ENCODE measurements around the gene RAD50.
A peak's percentile ranks its signal among the peaks of the same experiment; 100 is the strongest.
"Not testable (repeated sequence)": the region's sequence is repeated elsewhere in the genome, so short reads cannot be mapped to it uniquely, and the experiment has no call there.

The RAD50 gene

DNA sequence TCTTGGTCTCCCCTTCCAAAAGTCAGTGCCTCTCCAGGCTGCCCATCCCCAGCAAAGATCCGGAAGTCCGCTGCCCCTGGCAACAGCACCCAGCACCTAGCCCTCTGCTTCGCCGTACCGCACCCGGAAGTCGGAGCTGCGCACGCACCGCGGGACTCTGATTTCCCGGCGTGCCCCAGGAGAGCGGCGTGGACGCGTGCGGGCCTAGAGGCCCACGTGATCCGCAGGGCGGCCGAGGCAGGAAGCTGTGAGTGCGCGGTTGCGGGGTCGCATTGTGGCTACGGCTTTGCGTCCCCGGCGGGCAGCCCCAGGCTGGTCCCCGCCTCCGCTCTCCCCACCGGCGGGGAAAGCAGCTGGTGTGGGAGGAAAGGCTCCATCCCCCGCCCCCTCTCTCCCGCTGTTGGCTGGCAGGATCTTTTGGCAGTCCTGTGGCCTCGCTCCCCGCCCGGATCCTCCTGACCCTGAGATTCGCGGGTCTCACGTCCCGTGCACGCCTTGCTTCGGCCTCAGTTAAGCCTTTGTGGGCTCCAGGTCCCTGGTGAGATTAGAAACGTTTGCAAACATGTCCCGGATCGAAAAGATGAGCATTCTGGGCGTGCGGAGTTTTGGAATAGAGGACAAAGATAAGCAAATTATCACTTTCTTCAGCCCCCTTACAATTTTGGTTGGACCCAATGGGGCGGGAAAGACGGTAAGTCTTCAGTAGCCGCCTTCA, at the start of gene RAD50:
RAD50 (plus strand) TSS at position 215 of the 715 bp plus-strand sequence; CDS start at position 563, 348 bp downstream.
- DNase-seq (ENCODE audit: low read depth, low spot score), result peak; percentile 74

DNA sequence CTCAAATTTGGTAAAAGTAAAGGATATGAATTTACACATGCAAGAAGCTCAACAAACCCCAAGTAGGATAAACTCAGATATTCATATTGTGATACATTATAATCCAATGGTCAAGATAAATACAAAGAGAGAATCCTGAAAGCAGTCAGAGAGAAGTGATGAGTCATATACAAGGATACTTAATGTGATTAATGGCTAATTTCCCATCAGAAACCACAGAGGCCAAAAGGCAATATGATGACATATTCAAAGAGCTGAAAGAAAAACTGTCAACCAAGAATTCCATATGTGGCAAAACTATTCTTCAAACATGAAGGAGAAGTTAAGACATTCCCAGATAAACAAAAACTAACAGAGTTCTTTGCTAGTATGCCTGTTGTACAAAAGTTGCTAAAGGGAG, 46.7 kb upstream of the RAD50 start:
- DNase-seq (ENCODE audit: low read depth, low spot score), result no peak

GRCh38 chr5:132513618-132514336, 43.0 kb upstream of the RAD50 start:
- not testable (repeated sequence) for DNase-seq (ENCODE audit: low read depth, low spot score)

GRCh38 chr5:132522067-132522466, 34.7 kb upstream of the RAD50 start:
- DNase-seq (ENCODE audit: low read depth, low spot score), result not testable (repeated sequence)

DNA sequence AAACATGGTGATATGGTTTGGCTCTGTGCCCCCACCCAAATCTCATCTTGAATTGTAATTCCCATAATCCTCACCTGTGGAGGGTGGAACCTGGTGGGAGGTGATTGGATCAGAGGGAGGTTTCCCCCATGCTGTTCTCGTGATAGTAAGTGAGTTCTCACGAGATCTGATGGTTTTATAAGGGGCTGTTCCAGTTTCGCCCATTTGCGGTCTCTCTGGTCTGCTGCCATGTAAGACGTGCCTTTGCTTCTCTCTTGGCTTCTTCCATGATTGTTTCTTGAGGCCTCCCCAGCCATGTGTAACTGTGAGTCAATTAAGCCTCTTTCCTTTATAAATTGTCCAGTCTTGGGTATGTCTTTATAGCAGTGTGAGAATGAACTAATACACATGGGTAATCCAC, 31.9 kb upstream of the RAD50 start:
- not testable (repeated sequence) for DNase-seq (ENCODE audit: low read depth, low spot score)

DNA sequence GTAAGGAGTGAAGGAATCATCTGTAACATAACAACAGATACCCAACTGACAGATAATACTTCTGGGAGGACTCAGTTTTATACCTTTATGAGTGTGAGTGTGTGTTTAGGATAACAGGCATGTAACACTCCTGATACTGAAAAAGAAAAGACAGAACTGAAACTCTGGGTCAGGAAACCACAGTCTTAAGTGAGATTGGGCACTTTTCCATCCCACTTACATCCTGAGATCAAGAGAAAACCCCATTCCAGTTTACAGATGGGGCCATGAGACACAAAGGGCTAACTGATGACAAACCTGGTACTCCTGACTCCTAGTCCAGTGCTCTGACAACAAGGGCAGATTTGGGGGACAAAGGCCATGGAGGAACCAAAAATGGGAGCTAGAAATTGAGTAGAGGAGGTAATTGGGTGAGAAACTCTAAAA, 31.5 kb upstream of the RAD50 start:
- DNase-seq (ENCODE audit: low read depth, low spot score), result no peak

- peak; percentile 33 for DNase-seq (ENCODE audit: low read depth, low spot score)
Measured at GRCh38 chr5:132526290-132526973, 30.3 kb upstream of the RAD50 start.

GRCh38 chr5:132526974-132527564, 29.7 kb upstream of the RAD50 start:
- no peak for DNase-seq (ENCODE audit: low read depth, low spot score)

- no peak for DNase-seq (ENCODE audit: low read depth, low spot score)
Measured at GRCh38 chr5:132528021-132528420, 28.8 kb upstream of the RAD50 start.

DNA sequence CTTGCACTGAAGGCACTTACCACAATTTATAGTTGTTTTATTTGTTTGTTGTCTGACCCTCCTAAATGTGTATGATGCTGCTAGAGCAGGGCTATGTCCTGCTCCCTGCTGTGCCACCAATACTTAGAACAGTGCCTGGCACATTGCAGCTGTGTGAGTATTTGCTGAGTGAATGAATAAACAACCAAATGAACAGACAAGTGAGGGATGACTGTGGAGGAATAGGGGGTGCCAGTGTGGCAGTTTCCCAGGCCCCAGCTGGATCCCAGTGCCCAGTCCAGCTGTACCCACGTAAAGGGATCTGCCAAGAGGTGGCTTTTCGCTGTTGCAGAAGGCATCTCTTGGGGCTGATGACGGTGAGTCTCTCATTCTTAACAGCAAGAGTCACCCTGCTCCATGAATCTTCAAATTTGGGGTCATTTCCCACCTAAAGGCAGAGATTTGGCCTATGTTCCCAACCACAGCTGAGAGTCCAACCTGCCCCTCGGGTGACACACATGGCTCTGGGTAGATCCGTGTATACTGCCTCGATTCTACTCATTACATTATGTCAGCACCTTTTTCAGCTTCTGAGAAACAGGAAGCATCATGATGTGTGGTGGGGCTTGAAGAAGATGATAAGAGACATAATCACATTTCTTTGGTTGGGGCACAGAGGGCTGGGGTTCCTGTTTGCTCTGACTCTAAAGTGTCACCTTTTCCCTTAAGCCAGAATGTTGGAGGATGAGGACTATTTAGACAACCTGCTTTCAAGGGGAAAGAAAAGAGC, 27.7 kb upstream of the RAD50 start:
- no peak for DNase-seq (ENCODE audit: low read depth, low spot score)

- DNase-seq (ENCODE audit: low read depth, low spot score), result no peak
Measured at GRCh38 chr5:132530946-132531345, 25.8 kb upstream of the RAD50 start.

- no peak for DNase-seq (ENCODE audit: low read depth, low spot score)
Measured at GRCh38 chr5:132539716-132540115, 17.1 kb upstream of the RAD50 start.

GRCh38 chr5:132540149-132540548, 16.6 kb upstream of the RAD50 start:
- DNase-seq (ENCODE audit: low read depth, low spot score), result no peak

GRCh38 chr5:132540764-132541163, 16.0 kb upstream of the RAD50 start:
- DNase-seq (ENCODE audit: low read depth, low spot score), result no peak

DNA sequence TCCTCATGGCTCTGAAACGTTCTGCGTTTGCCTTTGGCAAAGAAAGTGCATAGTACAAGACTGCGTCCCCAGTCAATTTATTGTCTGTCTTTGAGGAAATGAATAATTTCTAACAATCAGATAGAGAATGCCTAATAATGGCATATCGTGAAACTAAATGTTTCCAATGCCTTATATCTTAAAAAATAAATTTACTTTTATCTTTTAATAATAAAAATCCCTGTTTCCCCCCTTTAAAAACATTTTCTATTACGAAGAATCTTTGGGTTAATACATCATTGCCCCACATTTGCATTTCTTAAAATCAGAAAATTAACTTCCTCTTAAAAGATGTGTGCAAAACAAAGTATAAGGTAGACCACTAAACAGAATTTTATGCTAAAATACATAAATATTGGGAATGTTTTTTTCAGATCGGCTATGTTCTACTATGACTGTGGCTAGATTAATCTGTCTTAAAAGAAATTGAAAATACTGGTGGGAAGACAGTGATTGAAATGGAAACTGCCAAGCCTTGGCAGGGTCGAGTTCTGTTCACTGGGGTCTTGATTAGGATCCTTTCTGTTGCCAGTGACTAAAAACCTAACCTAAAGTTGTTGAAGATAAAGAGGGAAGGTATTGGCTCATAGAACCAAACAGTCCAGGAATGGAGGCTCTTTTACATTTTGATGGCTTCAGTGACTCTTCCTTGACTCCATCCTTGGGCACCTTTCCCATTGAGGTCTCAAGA, 13.1 kb upstream of the RAD50 start, which contains the start of gene IL5:
IL5 (minus strand) TSS at position 51 of the 730 bp plus-strand sequence; CDS start at position 7, 44 bp downstream.
- DNase-seq (ENCODE audit: low read depth, low spot score), result no peak

DNA sequence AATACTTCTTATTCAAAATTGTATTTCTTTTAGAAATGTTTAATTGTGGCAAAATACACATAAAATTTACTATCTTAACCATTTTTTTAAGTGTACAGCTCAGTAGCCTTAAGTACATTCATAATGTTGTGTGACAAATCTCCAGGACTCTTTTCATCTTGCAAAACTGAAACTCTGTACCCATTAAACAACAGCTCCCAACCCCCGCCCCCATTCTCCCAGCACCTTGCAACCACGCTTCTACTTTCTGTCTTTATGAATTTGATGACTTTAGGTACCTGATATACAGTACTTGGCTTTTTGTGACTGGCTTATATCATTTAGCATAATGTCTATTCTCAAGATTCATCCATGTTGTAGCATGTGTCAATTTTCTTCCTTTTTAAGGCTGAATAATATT, 10.7 kb upstream of the RAD50 start:
- DNase-seq (ENCODE audit: low read depth, low spot score), result no peak

GRCh38 chr5:132547269-132547668, 9.5 kb upstream of the RAD50 start:
- DNase-seq (ENCODE audit: low read depth, low spot score), result no peak

- not testable (repeated sequence) for DNase-seq (ENCODE audit: low read depth, low spot score)
Measured at GRCh38 chr5:132548834-132549233, 7.9 kb upstream of the RAD50 start.

- no peak for DNase-seq (ENCODE audit: low read depth, low spot score)
Measured at GRCh38 chr5:132549576-132549975, 7.2 kb upstream of the RAD50 start.

GRCh38 chr5:132556153-132556762, 519 bp upstream of the RAD50 start:
- DNase-seq (ENCODE audit: low read depth, low spot score), result no peak
